Mesendoderm (in vitro differentiated cells): ENCODE results near the gene FGF7.
"Not testable (repeated sequence)": the region's sequence is repeated elsewhere in the genome, so short reads cannot be mapped to it uniquely, and the experiment has no call there.

ENCODE experiments used
- DNase-seq: peaks from one replicate; pipeline ENCODE4 v3.0.0; 2013
- H2AK5ac ChIP-seq: 2 replicates; pipeline ENCODE4 v1.6.1; 2013; ENCODE audit warnings: low read length, inconsistent platforms
- H2BK120ac ChIP-seq: 2 replicates; pipeline ENCODE4 v1.6.1; 2013; ENCODE audit warnings: low read depth, mild to moderate bottlenecking, low read length, moderate library complexity, mixed read lengths
- H2BK15ac ChIP-seq: replicated peaks from 2 replicates; pipeline ENCODE4 v1.6.1; 2013; ENCODE audit warnings: low read depth, mild to moderate bottlenecking, moderate library complexity
- H2BK5ac ChIP-seq: 2 replicates; pipeline ENCODE4 v1.6.1; 2013; ENCODE audit warnings: low read length, inconsistent platforms
- H3K18ac ChIP-seq: 2 replicates; pipeline ENCODE4 v1.6.1; 2013; ENCODE audit warnings: mild to moderate bottlenecking, low read length, mixed read lengths
- H3K23ac ChIP-seq: one replicate; pipeline ENCODE4 v1.6.1; 2013; ENCODE audit warnings: low read length
- H3K27ac ChIP-seq: 2 replicates; pipeline ENCODE4 v1.5.1; 2013; ENCODE audit warnings: low read depth, mild to moderate bottlenecking, inconsistent platforms, low read length, moderate library complexity
- H3K27me3 ChIP-seq: 2 replicates; pipeline ENCODE4 v1.6.1; 2013; ENCODE audit warnings: low read length, control low read depth, mild to moderate bottlenecking, inconsistent platforms; ENCODE audit not compliant: insufficient read depth, poor library complexity
- H3K36me3 ChIP-seq: 2 replicates; pipeline ENCODE4 v1.6.1; 2013; ENCODE audit warnings: low read length, inconsistent platforms; ENCODE audit not compliant: control insufficient read depth, insufficient read depth
- H3K4ac ChIP-seq: one replicate; pipeline ENCODE4 v1.6.1; 2013; ENCODE audit warnings: low read depth, mild to moderate bottlenecking, low read length, moderate library complexity
- H3K4me1 ChIP-seq: 2 replicates; pipeline ENCODE4 v1.6.1; 2013; ENCODE audit warnings: low read depth, low read length, inconsistent platforms; ENCODE audit not compliant: control insufficient read depth
- H3K4me2 ChIP-seq: 2 replicates; pipeline ENCODE4 v1.6.1; 2013; ENCODE audit warnings: low read length
- H3K4me3 ChIP-seq: 2 replicates; pipeline ENCODE4 v1.5.1; 2013; ENCODE audit warnings: mild to moderate bottlenecking, low read length
- H3K56ac ChIP-seq: one replicate; pipeline ENCODE4 v1.6.1; 2013; ENCODE audit warnings: low read length
- H3K79me1 ChIP-seq: 2 replicates; pipeline ENCODE4 v1.6.1; 2013; ENCODE audit warnings: low read length, inconsistent platforms
- H3K79me2 ChIP-seq: 2 replicates; pipeline ENCODE4 v1.6.1; 2013; ENCODE audit warnings: mild to moderate bottlenecking, low read length; ENCODE audit not compliant: control insufficient read depth, insufficient read depth
- H3K9ac ChIP-seq: 2 replicates; pipeline ENCODE4 v1.6.1; 2013; ENCODE audit warnings: low read length, inconsistent platforms
- H4K5ac ChIP-seq: one replicate; pipeline ENCODE4 v1.6.1; 2013; ENCODE audit warnings: low read length
- H4K8ac ChIP-seq: one replicate; pipeline ENCODE4 v1.6.1; 2013; ENCODE audit warnings: low read depth, mild to moderate bottlenecking, control low read depth, low read length, moderate library complexity
- WGBS: extraction: QIAGEN DNeasy Blood & Tissue Kit; methylation state at CpG from one replicate; pipeline ENCODE4 v1.1.7; 2013; ENCODE audit warnings: low lambda C conversion rate, missing lambda C conversion rate; ENCODE audit not compliant: insufficient coverage; ENCODE audit errors: extremely low coverage; 5-methylcytosine and 5-hydroxymethylcytosine counted together

Gene FGF7

DNA sequence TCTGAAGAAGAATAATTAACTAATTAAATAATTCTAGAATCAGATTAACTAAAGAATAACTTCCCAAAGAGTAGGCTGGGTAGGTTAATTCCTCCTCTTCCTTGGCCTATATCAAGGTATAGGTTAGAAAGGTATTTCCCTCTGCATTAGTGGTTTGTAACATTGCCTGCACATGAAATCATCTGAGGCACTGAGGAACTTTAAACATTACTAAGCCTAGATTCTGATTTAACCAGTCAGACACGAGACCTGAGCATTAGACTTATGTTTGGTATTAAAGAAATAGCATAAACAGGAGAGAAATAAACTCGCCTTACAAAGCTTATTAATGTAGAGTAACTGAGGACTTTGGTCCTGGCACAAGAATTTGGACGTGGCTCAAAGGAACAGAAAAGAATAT is 84.2 kb downstream of the FGF7 start:
- Histone ChIP-seq H3K4me1 (no peaks in the 10 kb centered on the region), H3K27ac (no peak overlapping the region), H3K56ac (no peak overlapping the region), H4K5ac (no peak overlapping the region), H3K23ac (no peak overlapping the region), H4K8ac (no peak overlapping the region), H2BK15ac (no peak overlapping the region), H2BK120ac (no peak overlapping the region), H3K27me3 (no peaks in the 10 kb centered on the region), H3K4ac (no peak overlapping the region), H2BK5ac (no peak overlapping the region), H3K4me2 (no peak overlapping the region), H3K79me2 (no peaks in the 10 kb centered on the region), H3K79me1 (no peaks in the 10 kb centered on the region), H3K4me3 (no peak overlapping the region), H3K9ac (no peak overlapping the region), H3K18ac (no peak overlapping the region), H3K36me3 (no peaks in the 10 kb centered on the region), H2AK5ac (no peak overlapping the region)
- no CpG with 5 or more reads among the region's 3 CpGs for WGBS
- DNase-seq, result no peak

DNA sequence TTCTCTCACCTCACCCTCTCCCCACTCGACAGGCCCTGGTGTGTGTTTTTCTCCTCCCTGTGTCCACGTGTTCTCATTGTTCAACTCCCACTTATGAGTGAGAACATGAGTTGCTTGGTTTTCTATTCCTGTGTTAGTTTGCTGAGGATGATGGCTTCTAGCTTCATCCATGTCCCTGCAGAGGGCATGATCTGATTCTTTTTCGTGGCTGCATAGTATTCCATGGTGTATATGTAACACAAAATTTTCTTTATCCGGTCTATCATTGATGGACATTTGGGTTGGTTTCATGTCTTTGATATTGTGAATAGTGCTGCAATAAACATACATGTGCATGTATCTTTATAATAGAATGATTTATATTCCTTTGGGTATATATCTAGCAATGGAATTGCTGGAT is 89.7 kb downstream of the FGF7 start:
- not testable (repeated sequence) for H3K79me2 ChIP-seq, H4K5ac ChIP-seq, H3K4ac ChIP-seq, H3K23ac ChIP-seq, H3K9ac ChIP-seq, H3K4me1 ChIP-seq, H3K4me2 ChIP-seq, H3K27me3 ChIP-seq, H3K56ac ChIP-seq, H2BK15ac ChIP-seq, H2BK5ac ChIP-seq, H4K8ac ChIP-seq, H3K18ac ChIP-seq, H3K36me3 ChIP-seq, H3K4me3 ChIP-seq, H3K79me1 ChIP-seq, H2BK120ac ChIP-seq, DNase-seq, H2AK5ac ChIP-seq, H3K27ac ChIP-seq
- no CpG with 5 or more reads among the region's 4 CpGs for WGBS

DNA sequence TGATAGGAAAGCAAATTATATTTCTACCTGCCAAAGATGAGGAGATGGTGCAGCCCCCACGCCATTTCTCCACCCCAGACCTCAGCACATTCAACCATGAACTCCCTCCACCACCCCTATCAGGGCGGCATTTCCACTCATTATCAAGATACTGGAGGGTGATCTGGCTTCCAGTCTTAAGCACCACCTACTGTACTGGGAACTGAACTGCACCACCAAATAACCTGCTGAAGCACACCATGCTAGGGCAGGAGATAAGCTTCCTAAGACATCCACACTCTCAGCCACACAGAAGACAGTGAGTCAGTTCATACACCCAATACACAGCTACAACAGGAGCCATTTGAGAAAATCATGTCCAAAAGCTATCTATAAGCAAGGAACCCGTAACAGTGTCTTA is 98.8 kb downstream of the FGF7 start:
- Histone ChIP-seq H3K56ac (no peak overlapping the region), H3K4me2 (no peak overlapping the region), H2BK5ac (no peak overlapping the region), H2AK5ac (no peak overlapping the region), H3K27ac (no peak overlapping the region), H3K79me1 (no peaks in the 10 kb centered on the region), H3K36me3 (no peaks in the 10 kb centered on the region), H3K9ac (no peak overlapping the region), H4K5ac (no peak overlapping the region), H3K18ac (no peak overlapping the region), H3K4ac (no peak overlapping the region), H3K4me3 (no peak overlapping the region), H2BK15ac (no peak overlapping the region), H3K23ac (no peak overlapping the region), H4K8ac (no peak overlapping the region), H3K79me2 (no peaks in the 10 kb centered on the region), H2BK120ac (no peak overlapping the region), H3K4me1 (no peaks in the 10 kb centered on the region), H3K27me3 (no peaks in the 10 kb centered on the region)
- DNase-seq, result peak; percentile 23
- no CpG with 5 or more reads among the region's 3 CpGs for WGBS

DNA sequence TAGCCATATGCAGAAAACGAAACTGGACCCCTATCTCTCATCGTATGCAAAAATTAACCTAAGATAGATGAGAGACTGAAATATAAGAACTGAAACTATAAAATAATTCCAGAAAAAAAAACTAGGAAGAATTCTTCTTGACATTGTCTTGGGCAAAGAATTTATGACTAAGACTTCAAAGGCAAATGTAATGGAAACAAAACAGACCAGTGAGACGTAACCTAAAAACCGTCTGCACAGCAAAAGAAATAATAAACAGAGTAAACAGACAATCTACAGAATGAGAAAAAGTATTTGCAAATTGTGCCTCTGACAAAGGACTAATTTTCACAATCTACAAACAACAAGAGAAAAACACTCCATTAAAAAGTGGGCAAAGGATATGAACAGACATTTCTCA is 105.2 kb downstream of the FGF7 start:
- H3K4me3 ChIP-seq, result no peak overlapping the region
- WGBS, result no CpG with 5 or more reads among the region's 4 CpGs

DNA sequence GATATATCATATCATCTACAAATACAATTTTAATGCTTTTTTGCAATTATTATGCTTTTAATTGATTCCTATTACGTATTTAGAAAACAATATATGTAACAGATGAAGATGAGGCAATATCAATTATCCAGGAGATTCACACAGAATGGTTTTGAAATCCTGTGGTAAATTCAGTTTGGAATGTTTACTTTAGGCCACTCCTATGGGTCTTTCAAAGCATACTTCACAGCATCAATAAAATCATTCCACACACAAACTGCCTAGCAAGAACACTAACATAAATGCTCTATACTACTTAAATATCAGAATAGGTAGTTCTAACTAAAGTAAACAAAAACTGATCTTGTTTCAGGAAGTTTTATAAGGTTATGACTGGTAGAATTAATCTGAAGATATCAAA is 107.0 kb downstream of the FGF7 start:
- Histone ChIP-seq H2BK15ac (no peak overlapping the region), H3K4me2 (no peak overlapping the region), H2BK5ac (no peak overlapping the region), H3K9ac (no peak overlapping the region), H3K79me2 (no peaks in the 10 kb centered on the region), H2AK5ac (no peak overlapping the region), H3K79me1 (no peaks in the 10 kb centered on the region), H3K23ac (no peak overlapping the region), H3K4me3 (no peak overlapping the region), H3K56ac (no peak overlapping the region), H3K18ac (no peak overlapping the region), H3K27ac (no peak overlapping the region), H3K27me3 (no peaks in the 10 kb centered on the region), H3K36me3 (no peaks in the 10 kb centered on the region), H4K5ac (no peak overlapping the region), H4K8ac (no peak overlapping the region), H3K4me1 (no peaks in the 10 kb centered on the region), H3K4ac (no peak overlapping the region), H2BK120ac (no peak overlapping the region)
- no peak for DNase-seq
- no CpG with 5 or more reads among the region's 1 CpG for WGBS

More for the DNA sequence above, 105.2 kb downstream of the FGF7 start:
- no peak overlapping the region for H3K56ac ChIP-seq
- no peak overlapping the region for H2AK5ac ChIP-seq
- no peaks in the 10 kb centered on the region for H3K79me1 ChIP-seq
- no peaks in the 10 kb centered on the region for H3K4me1 ChIP-seq
- no peaks in the 10 kb centered on the region for H3K79me2 ChIP-seq
- no peak for DNase-seq
- no peak overlapping the region for H3K27ac ChIP-seq
- H3K27me3 ChIP-seq, result no peaks in the 10 kb centered on the region
- H3K18ac ChIP-seq, result no peak overlapping the region
- H3K23ac ChIP-seq, result no peak overlapping the region
- no peak overlapping the region for H3K4me2 ChIP-seq
- no peak overlapping the region for H4K8ac ChIP-seq
- H2BK120ac ChIP-seq, result no peak overlapping the region
- no peak overlapping the region for H3K9ac ChIP-seq
- no peaks in the 10 kb centered on the region for H3K36me3 ChIP-seq
- no peak overlapping the region for H3K4ac ChIP-seq
- H2BK15ac ChIP-seq, result no peak overlapping the region
- H4K5ac ChIP-seq, result no peak overlapping the region
- H2BK5ac ChIP-seq, result no peak overlapping the region
